M059J (cell line): ENCODE measurements around the gene POLR2H. TPM values are rescaled to one million over a fixed set of nuclear protein-coding genes. Genes with fewer than 3 reads are reported as not detected.

Experiments used
- DNase-seq: peaks from one replicate; pipeline ENCODE4 v3.0.0-alpha.2; 2012; ENCODE audit warnings: low read depth
- total RNA-seq: library from RNA; depleted of rRNA; stranded (reverse); fragments of >200 nt; shearing (Covaris generic); gene quantifications from 2 replicates; pipeline ENCODE4 v1.2.3, GENCODE V29; 2014

POLR2H gene
- total RNA-seq, 1 experiment from 2014 or later: 162 TPM

GRCh38 chr3:184371570-184372018, 10.1 kb downstream of the POLR2H start:
- peak; percentile 86 for DNase-seq

DNA sequence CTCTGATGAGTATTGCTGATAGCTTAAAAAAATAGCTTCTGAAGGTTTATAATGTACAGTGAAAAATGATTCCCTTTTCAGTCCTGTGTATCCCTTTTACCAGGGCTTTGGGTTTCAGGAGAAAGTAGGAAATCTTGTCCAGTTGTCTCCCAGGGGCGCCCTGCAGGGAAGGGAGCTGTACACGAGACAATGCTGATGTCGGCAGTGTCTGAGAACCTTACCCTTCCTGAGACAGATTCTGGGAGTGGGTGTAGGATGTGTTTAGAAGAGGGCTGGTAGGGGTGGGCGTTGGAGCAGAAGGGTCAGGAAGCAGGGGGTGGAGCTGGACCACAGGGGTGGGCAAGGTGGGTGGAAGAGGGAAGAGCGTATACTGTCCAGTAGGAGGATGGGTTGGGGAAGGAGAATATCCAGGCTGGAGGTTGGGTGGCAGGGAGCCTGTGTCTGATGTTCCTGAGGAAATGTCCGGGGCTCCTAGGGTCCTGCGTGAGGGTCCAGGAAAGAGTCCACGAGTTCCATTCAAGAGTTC, 10.8 kb downstream of the POLR2H start:
- no peak for DNase-seq

GRCh38 chr3:184372911-184373310, 11.4 kb downstream of the POLR2H start:
- DNase-seq: no peak

GRCh38 chr3:184373422-184373821, 11.9 kb downstream of the POLR2H start:
- DNase-seq: no peak

DNA sequence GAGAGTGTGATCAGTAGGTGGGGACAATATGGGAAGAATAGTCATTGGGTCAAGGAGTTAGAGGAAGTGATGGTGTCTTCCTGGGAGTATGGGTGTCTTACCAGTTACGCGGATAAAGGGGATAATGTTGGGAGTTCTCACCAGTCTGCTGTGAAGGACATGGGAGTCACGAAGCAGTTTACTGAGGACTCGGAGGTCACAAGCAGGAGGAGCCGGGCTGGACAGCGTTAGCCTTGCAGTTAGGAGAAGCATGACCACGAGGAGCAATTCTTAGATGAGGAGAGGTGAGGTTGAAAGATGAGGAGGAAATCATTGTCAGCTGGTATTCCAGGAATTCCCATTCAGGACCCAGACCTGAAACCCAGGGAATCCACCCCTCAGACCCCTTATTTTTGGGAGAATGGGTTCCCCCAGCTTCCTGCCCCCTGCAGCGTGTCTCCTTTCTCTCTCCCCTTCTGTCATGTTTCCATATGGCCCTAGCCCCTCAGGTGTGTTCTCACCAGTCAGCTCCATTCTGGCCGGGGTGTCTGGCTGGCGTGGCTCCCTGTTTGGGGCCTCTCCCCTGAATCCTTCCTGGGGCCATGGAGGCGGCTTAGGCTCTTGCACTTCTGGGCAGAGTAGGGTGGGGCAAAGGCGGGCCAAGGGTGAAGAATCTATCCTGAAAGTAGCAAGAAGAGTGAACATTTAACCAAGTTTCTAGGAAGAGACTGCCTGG, 14.4 kb downstream of the POLR2H start:
- no peak for DNase-seq

DNA sequence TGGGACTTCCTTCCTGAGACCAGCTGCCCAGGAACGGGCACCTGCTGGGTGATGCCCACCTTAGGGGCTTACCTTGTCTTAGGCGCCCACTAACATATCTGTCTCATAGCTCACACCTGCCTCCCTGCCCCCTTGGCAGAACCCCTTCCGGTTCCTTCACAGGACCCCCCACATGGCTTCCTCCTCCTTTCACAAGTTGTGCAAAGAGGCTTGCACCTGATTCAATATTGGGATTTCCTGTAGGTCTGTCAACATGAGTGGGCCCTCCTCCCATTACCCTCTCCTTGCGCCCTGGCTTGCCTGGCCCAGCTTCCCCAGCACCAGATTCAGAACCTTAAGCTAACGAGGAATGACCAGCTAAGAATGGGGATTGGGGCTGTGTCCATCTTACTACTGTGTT, 15.9 kb downstream of the POLR2H start:
- DNase-seq: no peak

- DNase-seq: no peak
Observed at GRCh38 chr3:184377882-184378445, 16.5 kb downstream of the POLR2H start, which contains the start of gene THPO. Gene THPO (minus strand): TSS chr3:184378207. CDS start chr3:184376259, 1,948 bp downstream.

DNA sequence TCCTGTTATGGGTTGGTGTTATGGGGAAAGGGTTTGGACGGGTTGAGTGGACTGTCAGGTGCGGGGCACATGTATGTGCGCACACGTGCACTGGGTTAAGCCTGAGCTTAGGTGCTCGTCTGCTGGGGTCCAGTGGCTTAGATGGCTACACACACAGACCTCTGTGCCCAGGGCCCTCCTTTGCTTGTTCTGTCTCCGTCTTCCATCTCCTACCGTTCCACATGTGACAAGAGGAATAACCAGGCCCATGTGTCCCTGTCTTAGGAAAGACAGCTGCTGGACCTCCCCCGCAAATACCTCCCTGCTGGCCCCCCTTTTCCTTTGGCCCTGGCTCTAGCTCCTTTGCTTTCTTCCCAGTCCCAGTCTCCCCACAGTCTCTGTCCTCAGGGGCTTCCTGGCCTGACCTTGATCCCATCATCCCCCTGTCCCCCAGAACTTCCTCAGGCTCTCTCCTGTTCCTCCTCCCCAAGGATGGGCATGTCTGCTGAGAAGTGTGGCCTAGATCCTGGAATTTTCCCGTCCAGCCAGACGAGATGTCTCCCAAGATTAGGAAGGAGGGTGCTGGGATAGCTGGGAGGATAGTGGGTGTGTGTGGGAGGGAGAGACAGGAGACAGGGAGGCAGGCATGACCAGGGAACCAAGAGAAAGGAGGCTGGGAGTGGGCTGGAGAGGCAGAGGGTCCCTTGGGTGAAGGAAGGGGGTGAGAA, 17.3 kb downstream of the POLR2H start:
- no peak for DNase-seq

DNA sequence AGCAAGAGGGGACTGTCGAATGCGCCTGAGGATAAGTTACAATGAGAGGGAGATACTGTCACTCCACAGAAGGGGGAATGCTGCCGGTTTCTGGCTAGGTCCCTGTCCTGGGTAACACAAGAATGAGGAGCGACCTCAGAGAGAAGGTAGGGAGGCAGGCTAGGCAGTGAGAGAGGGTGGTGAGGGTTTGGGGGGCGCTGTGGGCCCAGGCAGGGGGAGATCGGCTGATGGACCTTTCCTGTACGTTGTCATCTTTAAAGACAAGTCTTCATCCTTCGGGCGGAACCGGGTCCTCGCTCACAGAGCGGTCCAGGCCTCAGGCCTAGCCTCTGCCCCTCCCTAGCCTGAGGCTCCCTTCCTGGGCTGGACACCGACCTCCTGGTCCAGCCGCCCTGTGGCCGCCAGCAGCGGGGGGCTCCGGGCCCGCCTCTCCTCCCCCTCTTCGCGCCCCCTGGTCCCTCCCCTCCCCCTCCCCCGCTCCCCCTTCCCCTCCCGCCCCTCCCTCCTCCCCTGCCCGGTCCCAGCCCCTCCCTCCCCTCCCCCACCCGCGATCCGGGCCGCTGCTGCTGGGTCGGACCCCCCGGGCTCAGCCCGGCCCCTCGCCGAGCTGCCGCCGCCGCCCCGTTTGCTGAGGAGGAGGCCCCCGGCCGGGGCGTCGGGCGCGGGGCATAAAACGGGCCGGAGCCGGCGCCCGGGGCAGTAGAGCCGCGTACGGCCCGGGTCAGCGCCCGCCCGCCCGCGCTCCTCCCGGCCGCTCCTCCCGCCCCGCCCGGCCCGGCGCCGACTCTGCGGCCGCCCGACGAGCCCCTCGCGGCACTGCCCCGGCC, 18.1 kb downstream of the POLR2H start, which contains the start of gene CHRD:
CHRD (plus strand) TSS at position 697 of the 827 bp plus-strand sequence. CDS start 265 bp downstream, outside the sequence.
- no peak for DNase-seq

DNA sequence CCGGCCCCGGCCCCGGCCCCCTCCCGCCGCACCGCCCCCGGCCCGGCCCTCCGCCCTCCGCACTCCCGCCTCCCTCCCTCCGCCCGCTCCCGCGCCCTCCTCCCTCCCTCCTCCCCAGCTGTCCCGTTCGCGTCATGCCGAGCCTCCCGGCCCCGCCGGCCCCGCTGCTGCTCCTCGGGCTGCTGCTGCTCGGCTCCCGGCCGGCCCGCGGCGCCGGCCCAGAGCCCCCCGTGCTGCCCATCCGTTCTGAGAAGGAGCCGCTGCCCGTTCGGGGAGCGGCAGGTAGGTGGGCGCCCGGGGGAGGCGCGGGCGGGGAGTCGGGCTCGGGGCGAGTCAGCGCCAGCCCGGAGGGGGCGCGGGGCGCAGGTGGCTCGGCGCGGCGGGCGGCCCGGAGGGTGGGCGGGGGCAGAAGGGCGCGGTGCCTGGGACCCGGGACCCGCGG, 18.7 kb downstream of the POLR2H start:
- DNase-seq: peak; percentile 34

DNA sequence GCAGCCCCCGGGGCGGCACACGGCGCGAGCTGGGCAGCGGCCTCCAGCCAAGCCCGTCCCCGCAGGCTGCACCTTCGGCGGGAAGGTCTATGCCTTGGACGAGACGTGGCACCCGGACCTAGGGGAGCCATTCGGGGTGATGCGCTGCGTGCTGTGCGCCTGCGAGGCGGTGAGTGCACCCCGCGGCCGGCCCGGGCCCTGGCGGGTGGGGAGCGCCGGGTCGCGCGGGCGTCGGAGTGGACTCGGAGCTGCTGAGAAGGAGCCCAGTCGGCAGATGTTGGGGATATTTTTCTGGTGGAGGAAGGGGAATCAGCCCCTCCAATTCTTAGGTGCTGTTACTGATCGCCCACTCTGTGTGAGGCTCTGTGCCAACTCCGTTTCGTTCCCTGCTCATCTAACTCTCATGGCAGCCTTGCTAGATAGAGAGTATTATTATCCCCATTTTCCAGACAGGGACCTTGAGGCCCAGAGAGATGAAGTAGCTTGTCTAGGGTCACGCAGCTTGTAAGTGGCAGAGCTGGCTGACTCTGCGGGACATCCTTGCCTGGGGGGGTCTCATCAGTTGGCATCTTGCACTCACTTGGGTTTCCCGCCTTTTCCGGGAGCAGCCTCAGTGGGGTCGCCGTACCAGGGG, 19.2 kb downstream of the POLR2H start:
- no peak for DNase-seq

GRCh38 chr3:184381261-184382224, 20.0 kb downstream of the POLR2H start:
- DNase-seq: no peak

DNA sequence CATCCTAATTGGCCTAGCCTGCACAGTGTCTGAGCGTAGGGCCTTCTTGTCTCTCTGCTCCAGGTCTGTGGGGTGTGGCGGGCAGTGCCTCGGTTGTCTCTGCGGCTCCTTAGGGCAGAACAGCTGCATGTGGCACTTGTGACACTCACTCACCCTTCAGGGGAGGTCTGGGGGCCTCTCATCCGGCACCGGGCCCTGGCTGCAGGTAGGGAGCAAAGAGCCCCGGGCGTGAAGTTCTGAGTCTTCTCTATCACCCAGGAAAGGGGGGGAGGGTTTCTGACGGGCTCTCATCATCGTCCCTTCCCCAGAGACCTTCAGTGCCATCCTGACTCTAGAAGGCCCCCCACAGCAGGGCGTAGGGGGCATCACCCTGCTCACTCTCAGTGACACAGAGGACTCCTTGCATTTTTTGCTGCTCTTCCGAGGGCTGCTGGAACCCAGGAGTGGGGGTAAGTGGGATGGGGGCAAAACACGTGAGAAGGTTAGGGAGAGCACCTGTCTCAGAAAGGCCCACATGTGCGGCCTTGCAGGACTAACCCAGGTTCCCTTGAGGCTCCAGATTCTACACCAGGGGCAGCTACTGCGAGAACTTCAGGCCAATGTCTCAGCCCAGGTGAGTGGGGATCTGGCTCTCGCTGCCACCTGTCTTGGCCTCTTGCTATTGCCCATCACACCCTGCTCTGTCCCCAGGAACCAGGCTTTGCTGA, 21.0 kb downstream of the POLR2H start:
- no peak for DNase-seq

DNA sequence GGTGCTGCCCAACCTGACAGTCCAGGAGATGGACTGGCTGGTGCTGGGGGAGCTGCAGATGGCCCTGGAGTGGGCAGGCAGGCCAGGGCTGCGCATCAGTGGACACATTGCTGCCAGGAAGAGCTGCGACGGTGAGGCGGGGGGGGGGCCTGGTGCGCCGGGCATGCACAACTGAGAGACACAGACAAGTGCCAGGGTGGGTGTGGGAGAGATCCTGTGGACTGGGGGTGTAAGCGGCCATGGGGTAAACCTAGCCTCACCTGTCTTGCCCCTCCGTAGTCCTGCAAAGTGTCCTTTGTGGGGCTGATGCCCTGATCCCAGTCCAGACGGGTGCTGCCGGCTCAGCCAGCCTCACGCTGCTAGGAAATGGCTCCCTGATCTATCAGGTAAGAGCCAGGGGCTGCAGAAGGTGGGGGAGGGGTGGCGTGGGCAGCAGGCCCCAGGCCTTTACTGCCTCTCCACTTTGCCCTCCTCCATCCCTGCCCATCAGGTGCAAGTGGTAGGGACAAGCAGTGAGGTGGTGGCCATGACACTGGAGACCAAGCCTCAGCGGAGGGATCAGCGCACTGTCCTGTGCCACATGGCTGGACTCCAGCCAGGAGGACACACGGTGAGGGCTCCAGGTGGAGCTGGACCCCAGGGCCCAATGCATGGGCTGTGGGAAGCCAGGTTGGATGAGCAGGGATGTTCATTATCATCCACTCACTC, 21.7 kb downstream of the POLR2H start:
- no peak for DNase-seq

DNA sequence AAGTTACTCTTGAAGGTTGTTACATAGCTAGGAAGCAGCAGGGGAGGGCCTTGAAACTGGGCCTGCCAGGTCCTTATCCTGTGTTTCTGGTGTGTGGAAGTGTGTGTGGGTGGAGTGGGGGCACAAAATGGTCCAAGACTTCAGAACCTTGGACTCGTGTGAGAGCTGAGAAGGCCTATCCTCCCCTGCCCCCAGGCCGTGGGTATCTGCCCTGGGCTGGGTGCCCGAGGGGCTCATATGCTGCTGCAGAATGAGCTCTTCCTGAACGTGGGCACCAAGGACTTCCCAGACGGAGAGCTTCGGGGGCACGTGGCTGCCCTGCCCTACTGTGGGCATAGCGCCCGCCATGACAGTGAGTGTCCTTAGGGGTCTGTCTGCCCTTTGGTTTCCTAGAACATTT, 22.8 kb downstream of the POLR2H start:
- DNase-seq: no peak

DNA sequence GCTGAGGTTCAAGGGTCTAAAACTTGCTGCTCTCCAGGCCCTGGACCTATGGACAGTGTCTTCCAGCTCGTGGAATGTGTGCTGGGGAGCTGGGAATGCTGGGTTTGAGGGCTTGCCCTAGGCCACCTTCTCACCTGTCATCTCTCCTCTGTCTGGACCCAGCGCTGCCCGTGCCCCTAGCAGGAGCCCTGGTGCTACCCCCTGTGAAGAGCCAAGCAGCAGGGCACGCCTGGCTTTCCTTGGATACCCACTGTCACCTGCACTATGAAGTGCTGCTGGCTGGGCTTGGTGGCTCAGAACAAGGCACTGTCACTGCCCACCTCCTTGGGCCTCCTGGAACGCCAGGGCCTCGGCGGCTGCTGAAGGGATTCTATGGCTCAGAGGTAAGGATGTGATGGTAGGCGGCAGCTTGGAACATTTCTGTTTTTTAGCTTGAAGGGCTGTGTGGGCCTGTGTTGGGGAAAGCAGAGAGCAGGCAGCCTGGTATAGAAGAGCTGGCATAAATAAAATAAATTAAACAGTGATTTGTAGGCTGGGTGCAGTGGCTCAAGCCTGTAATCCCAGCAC, 23.4 kb downstream of the POLR2H start:
- no peak for DNase-seq

GRCh38 chr3:184386047-184386806, 24.7 kb downstream of the POLR2H start:
- no peak for DNase-seq
